ENCODE measurements around the gene CCDC28B. TPM values are rescaled to one million over a fixed set of nuclear protein-coding genes. Genes with fewer than 3 reads are reported as not detected.

The CCDC28B gene
- total RNA-seq, 5 donors from 2014 or later (not counting 1 experiment from before 2014, with no cell fraction given), result 6.5 to 9.0 (median 6.8) TPM

- Mint-ChIP-seq H3K27me3 (no peaks in the 10 kb centered on the region), H3K4me1 (peaks cover 44 to 46% (median 45%) of the 10 kb centered on the region in 3 donors), H3K9me3 (no peaks in the 10 kb centered on the region), H3K4me3 (peak overlapping the region; percentile 87 to 93 (median 90)), H3K36me3 (peaks cover 28% of the 10 kb centered on the region), H3K27ac (peak overlapping the region; percentile 58 to 80)
- WGBS (ENCODE audit: insufficient coverage), result 1% methylated on average over 16 of the region's 36 CpGs
- DNase-seq, result peak in 11 of 35 experiments; percentile 2 to 43 (median 17)
- H3K4me3 ChIP-seq (ENCODE audit: control insufficient read depth in 1 of 2, extremely low read depth in 1 of 2, low read length in 1 of 2), result peak overlapping the region; percentile 86 to 91
- H3K4me1 ChIP-seq (ENCODE audit: control insufficient read depth in 1 of 2, extremely low read depth in 1 of 2, insufficient read depth in 2 of 2, low read length in 2 of 2), result peaks cover 7 to 39% of the 10 kb centered on the region in 2 experiments
- no peak for ATAC-seq (replicated peaks in 1 of 4)
- H3K36me3 ChIP-seq (ENCODE audit: control insufficient read depth in 2 of 2, extremely low read depth in 1 of 2, insufficient read depth in 1 of 2, low read length in 1 of 2), result peaks cover 8 to 28% of the 10 kb centered on the region in 2 donors
- H3K27ac ChIP-seq (ENCODE audit: low read length), result peak overlapping the region; percentile 65
- H3K9me3 ChIP-seq, result no peaks in the 10 kb centered on the region
- ChIA-PET POLR2A (interaction anchor here in 1 of 2 donors (0.6 kb wide), 1 partner anchor 209 kb away, joined by 3 read pairs; no protein-coding TSS in a partner anchor), CTCF (no interaction called here)
- no peaks in the 10 kb centered on the region for H3K27me3 ChIP-seq (replicated peaks in 1 of 2; ENCODE audit: control insufficient read depth in 2 of 2, extremely low read depth in 1 of 2, insufficient read depth in 2 of 2, low read length in 1 of 2)
Measured at GRCh38 chr1:32180186-32181060, 20.0 kb upstream of the CCDC28B start.

DNA sequence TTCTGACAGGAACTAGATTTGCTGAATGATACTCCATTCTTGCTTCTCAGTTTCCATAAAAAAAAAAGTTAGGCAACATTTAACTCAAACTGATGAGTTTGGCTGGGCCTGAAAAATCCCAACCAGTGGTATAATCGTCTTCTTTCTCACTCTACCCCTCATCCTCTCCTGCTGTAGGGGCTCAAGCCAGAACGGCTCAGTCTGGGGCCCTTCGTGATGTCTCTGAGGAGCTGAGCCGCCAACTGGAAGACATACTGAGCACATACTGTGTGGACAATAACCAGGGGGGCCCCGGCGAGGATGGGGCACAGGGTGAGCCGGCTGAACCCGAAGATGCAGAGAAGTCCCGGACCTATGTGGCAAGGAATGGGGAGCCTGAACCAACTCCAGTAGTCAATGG, 19.3 kb upstream of the CCDC28B start:
- no peaks in the 10 kb centered on the region for H3K9me3 Mint-ChIP-seq
- no peaks in the 10 kb centered on the region for H3K9me3 ChIP-seq
- POLR2A ChIA-PET, result no interaction called here
- DNase-seq, result no peak
- H3K27ac ChIP-seq (ENCODE audit: low read length), result peak overlapping the region; percentile 65
- peak overlapping the region; percentile 86 to 91 for H3K4me3 ChIP-seq (ENCODE audit: control insufficient read depth in 1 of 2, extremely low read depth in 1 of 2, low read length in 1 of 2)
- H3K27me3 ChIP-seq (replicated peaks in 1 of 2; ENCODE audit: control insufficient read depth in 2 of 2, extremely low read depth in 1 of 2, insufficient read depth in 2 of 2, low read length in 1 of 2), result no peaks in the 10 kb centered on the region
- peak overlapping the region; percentile 58 to 63 for H3K27ac Mint-ChIP-seq
- ATAC-seq (replicated peaks in 1 of 4), result no peak
- peaks cover 47 to 48% (median 48%) of the 10 kb centered on the region in 3 donors for H3K4me1 Mint-ChIP-seq
- peaks cover 7 to 39% of the 10 kb centered on the region in 2 experiments for H3K4me1 ChIP-seq (ENCODE audit: control insufficient read depth in 1 of 2, extremely low read depth in 1 of 2, insufficient read depth in 2 of 2, low read length in 2 of 2)
- peaks cover 7 to 31% of the 10 kb centered on the region in 2 donors for H3K36me3 ChIP-seq (ENCODE audit: control insufficient read depth in 2 of 2, extremely low read depth in 1 of 2, insufficient read depth in 1 of 2, low read length in 1 of 2)
- H3K27me3 Mint-ChIP-seq, result no peaks in the 10 kb centered on the region
- WGBS (ENCODE audit: insufficient coverage), result 89% methylated on average over 8 of the region's 9 CpGs
- peak overlapping the region; percentile 87 to 93 (median 90) for H3K4me3 Mint-ChIP-seq
- CTCF ChIA-PET, result no interaction called here
- H3K36me3 Mint-ChIP-seq, result peaks cover 30% of the 10 kb centered on the region

- Mint-ChIP-seq H3K27ac (peak overlapping the region; percentile 37 to 63), H3K4me3 (peak overlapping the region; percentile 87 to 93 (median 90)), H3K27me3 (no peaks in the 10 kb centered on the region), H3K9me3 (no peaks in the 10 kb centered on the region), H3K36me3 (peaks cover 35% of the 10 kb centered on the region), H3K4me1 (peaks cover 52 to 53% (median 53%) of the 10 kb centered on the region in 3 donors)
- H3K4me3 ChIP-seq (ENCODE audit: control insufficient read depth in 1 of 2, extremely low read depth in 1 of 2, low read length in 1 of 2), result no peak overlapping the region
- CTCF ChIA-PET, result interaction anchor here in 1 of 2 donors (1.1 kb wide), 1 partner anchor 70 kb away, joined by 6 read pairs; no protein-coding TSS in a partner anchor
- no peaks in the 10 kb centered on the region for H3K9me3 ChIP-seq
- ATAC-seq (replicated peaks in 1 of 4) (no peak), DNase-seq (no peak)
- peaks cover 7 to 39% of the 10 kb centered on the region in 2 experiments for H3K4me1 ChIP-seq (ENCODE audit: control insufficient read depth in 1 of 2, extremely low read depth in 1 of 2, insufficient read depth in 2 of 2, low read length in 2 of 2)
- H3K27ac ChIP-seq (ENCODE audit: low read length), result no peak overlapping the region
- H3K36me3 ChIP-seq (ENCODE audit: control insufficient read depth in 2 of 2, extremely low read depth in 1 of 2, insufficient read depth in 1 of 2, low read length in 1 of 2), result peaks cover 7 to 36% of the 10 kb centered on the region in 2 donors
- POLR2A ChIA-PET, result no interaction called here
- H3K27me3 ChIP-seq (replicated peaks in 1 of 2; ENCODE audit: control insufficient read depth in 2 of 2, extremely low read depth in 1 of 2, insufficient read depth in 2 of 2, low read length in 1 of 2), result no peaks in the 10 kb centered on the region
- 93% methylated on average over 3 of the region's 5 CpGs for WGBS (ENCODE audit: insufficient coverage)
Measured at GRCh38 chr1:32181563-32181962, 18.8 kb upstream of the CCDC28B start.

DNA sequence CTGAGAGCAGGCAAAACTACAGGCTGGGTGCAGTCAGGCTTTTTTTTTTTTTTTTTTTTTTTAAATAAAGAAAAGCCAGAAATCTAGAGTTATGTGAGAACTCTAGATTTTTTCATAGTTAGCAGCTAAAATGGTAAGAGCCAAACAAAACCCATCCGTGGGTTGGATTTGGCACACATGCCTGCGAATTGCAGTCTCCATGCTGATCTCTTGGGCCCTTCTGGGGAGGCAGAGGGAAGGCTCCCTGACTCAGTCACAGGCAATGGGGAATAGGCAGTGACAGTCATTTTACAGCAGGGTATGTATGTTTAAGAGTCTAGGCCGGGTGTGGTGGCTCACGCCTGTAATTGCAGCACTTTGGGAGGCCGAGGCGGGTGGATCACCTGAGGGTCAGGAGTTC, 18.3 kb upstream of the CCDC28B start:
- Mint-ChIP-seq H3K27ac (no peak overlapping the region), H3K4me3 (peak overlapping the region in 2 of 3 donors; percentile 29 to 90), H3K4me1 (peaks cover 53 to 54% (median 54%) of the 10 kb centered on the region in 3 donors), H3K27me3 (no peaks in the 10 kb centered on the region), H3K36me3 (peaks cover 37% of the 10 kb centered on the region), H3K9me3 (no peaks in the 10 kb centered on the region)
- ChIA-PET CTCF (interaction anchor here in 1 of 2 donors (0.7 to 1.1 kb wide), 2 partner anchors 59 to 70 kb away, joined by 5 to 6 read pairs; no protein-coding TSS in a partner anchor), POLR2A (no interaction called here)
- DNase-seq (no peak), ATAC-seq (replicated peaks in 1 of 4) (no peak)
- Histone ChIP-seq H3K4me1 (ENCODE audit: control insufficient read depth in 1 of 2, extremely low read depth in 1 of 2, insufficient read depth in 2 of 2, low read length in 2 of 2) (peaks cover 7 to 39% of the 10 kb centered on the region in 2 experiments), H3K4me3 (ENCODE audit: control insufficient read depth in 1 of 2, extremely low read depth in 1 of 2, low read length in 1 of 2) (no peak overlapping the region), H3K36me3 (ENCODE audit: control insufficient read depth in 2 of 2, extremely low read depth in 1 of 2, insufficient read depth in 1 of 2, low read length in 1 of 2) (peaks cover 7 to 40% of the 10 kb centered on the region in 2 donors), H3K9me3 (no peaks in the 10 kb centered on the region), H3K27ac (ENCODE audit: low read length) (no peak overlapping the region), H3K27me3 (replicated peaks in 1 of 2; ENCODE audit: control insufficient read depth in 2 of 2, extremely low read depth in 1 of 2, insufficient read depth in 2 of 2, low read length in 1 of 2) (no peaks in the 10 kb centered on the region)
- WGBS (ENCODE audit: insufficient coverage), result 84% methylated on average over 6 of the region's 6 CpGs

DNA sequence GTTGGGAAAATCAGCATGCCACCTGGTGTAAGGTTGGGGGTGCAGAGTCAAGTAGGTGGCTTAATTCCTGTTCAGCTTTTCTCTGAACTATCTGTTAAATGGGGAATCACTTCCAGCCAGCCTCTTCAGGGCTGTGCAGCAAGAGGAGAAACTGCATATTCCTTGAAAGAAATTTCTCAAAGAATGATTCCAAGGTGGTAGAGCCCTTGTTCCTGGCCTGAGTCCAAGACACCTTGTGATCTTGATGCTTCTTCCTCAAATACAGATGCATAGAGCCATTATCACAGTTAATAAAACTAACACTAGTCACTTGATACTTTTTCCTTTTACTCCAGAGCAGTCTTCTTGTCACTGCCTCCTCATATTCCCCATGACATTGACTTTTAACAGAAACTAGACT, 15.7 kb upstream of the CCDC28B start:
- H3K4me1 ChIP-seq (ENCODE audit: control insufficient read depth in 1 of 2, extremely low read depth in 1 of 2, insufficient read depth in 2 of 2, low read length in 2 of 2), result peaks cover 7 to 32% of the 10 kb centered on the region in 2 experiments
- H3K36me3 ChIP-seq (ENCODE audit: control insufficient read depth in 2 of 2, extremely low read depth in 1 of 2, insufficient read depth in 1 of 2, low read length in 1 of 2), result peaks cover 13 to 64% of the 10 kb centered on the region in 2 donors
- ChIA-PET POLR2A (no interaction called here), CTCF (interaction anchor here in 1 of 2 donors (0.6 to 1.0 kb wide), 2 partner anchors 31 to 205 kb away, joined by 3 read pairs; no protein-coding TSS in a partner anchor)
- Mint-ChIP-seq H3K36me3 (peaks cover 56% of the 10 kb centered on the region), H3K4me3 (no peak overlapping the region), H3K4me1 (peaks cover 47 to 54% (median 50%) of the 10 kb centered on the region in 3 donors), H3K9me3 (no peaks in the 10 kb centered on the region), H3K27ac (no peak overlapping the region), H3K27me3 (no peaks in the 10 kb centered on the region)
- no peaks in the 10 kb centered on the region for H3K9me3 ChIP-seq
- H3K27ac ChIP-seq (ENCODE audit: low read length), result no peak overlapping the region
- no peak for ATAC-seq (replicated peaks in 1 of 4)
- no peaks in the 10 kb centered on the region for H3K27me3 ChIP-seq (replicated peaks in 1 of 2; ENCODE audit: control insufficient read depth in 2 of 2, extremely low read depth in 1 of 2, insufficient read depth in 2 of 2, low read length in 1 of 2)
- no peak overlapping the region for H3K4me3 ChIP-seq (ENCODE audit: control insufficient read depth in 1 of 2, extremely low read depth in 1 of 2, low read length in 1 of 2)
- no peak for DNase-seq

DNA sequence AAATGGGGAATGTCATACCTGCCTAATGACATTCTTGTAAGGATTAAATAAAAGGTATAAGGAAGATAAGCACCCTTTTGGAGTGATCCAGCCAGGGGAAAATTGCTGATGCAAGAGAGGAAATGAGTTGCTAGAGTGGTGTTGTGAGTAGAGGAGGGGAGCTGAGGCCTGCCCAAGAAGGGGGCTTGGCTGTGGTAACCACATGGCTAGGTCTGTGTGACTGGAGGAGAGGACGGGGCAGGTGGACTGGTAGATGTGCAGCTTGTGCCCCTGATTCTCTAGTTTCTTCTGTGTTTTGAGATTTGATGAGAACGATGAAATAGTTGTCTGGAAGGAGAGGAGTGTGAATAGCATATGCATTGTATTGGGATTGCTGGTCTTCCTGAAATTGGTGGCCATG, 14.3 kb upstream of the CCDC28B start:
- Mint-ChIP-seq H3K27ac (no peak overlapping the region), H3K36me3 (peaks cover 64% of the 10 kb centered on the region), H3K27me3 (no peaks in the 10 kb centered on the region), H3K4me1 (peaks cover 37 to 41% (median 39%) of the 10 kb centered on the region in 3 donors), H3K4me3 (no peak overlapping the region), H3K9me3 (no peaks in the 10 kb centered on the region)
- H3K4me1 ChIP-seq (ENCODE audit: control insufficient read depth in 1 of 2, extremely low read depth in 1 of 2, insufficient read depth in 2 of 2, low read length in 2 of 2), result peaks cover 4 to 21% of the 10 kb centered on the region in 2 experiments
- WGBS (ENCODE audit: insufficient coverage), result 80% methylated on average over 2 of the region's 2 CpGs
- H3K27ac ChIP-seq (ENCODE audit: low read length), result no peak overlapping the region
- H3K4me3 ChIP-seq (ENCODE audit: control insufficient read depth in 1 of 2, extremely low read depth in 1 of 2, low read length in 1 of 2), result no peak overlapping the region
- no peak for DNase-seq
- CTCF ChIA-PET, result interaction anchor here (0.6 to 0.7 kb wide), 2 partner anchors 104 to 120 kb away, joined by 3 read pairs; no protein-coding TSS in a partner anchor
- no peak for ATAC-seq (replicated peaks in 1 of 4)
- POLR2A ChIA-PET, result interaction anchor here in 1 of 2 donors (0.5 kb wide), 1 partner anchor 62 kb away, joined by 4 read pairs; no protein-coding TSS in a partner anchor
- H3K27me3 ChIP-seq (replicated peaks in 1 of 2; ENCODE audit: control insufficient read depth in 2 of 2, extremely low read depth in 1 of 2, insufficient read depth in 2 of 2, low read length in 1 of 2), result no peaks in the 10 kb centered on the region
- H3K36me3 ChIP-seq (ENCODE audit: control insufficient read depth in 2 of 2, extremely low read depth in 1 of 2, insufficient read depth in 1 of 2, low read length in 1 of 2), result peaks cover 21 to 76% of the 10 kb centered on the region in 2 donors
- H3K9me3 ChIP-seq, result no peaks in the 10 kb centered on the region
